WTC11 (cell line): ENCODE results near the gene RACGAP1. TPM values are rescaled to one million over a fixed set of nuclear protein-coding genes. Genes with fewer than 3 reads are reported as not detected.

Experiments
- ATAC-seq: fragments of 200-7000 bp; cut with Tn5 transposase; 2 replicates; pipeline ENCODE4 v1.10.0; 2021; ENCODE audit warnings: mild to moderate bottlenecking, moderate library complexity
- CTCF ChIA-PET: fragments of 300-600 bp; sonication (Branson Sonifier 250); formaldehyde crosslinking; loops from one replicate; lab custom pipeline; 2021; ENCODE audit warnings: antibody characterized with exemption; lab: Charles Lee
- POLR2A ChIA-PET: fragments of 350-600 bp; sonication (Branson Sonifier 250); formaldehyde crosslinking; loops from one replicate; lab custom pipeline; 2021; ENCODE audit warnings: antibody characterized with exemption; lab: Charles Lee
- DNase-seq: peaks from one replicate; pipeline ENCODE4 v3.0.0; 2021; ENCODE audit warnings: low spot score
- H3K27ac Mint-ChIP-seq: 2 replicates; pipeline ENCODE4 v1.8.0; 2021; ENCODE audit warnings: mixed read lengths
- H3K27me3 Mint-ChIP-seq: 2 replicates; pipeline ENCODE4 v1.8.0; 2021; ENCODE audit warnings: low read depth, mild to moderate bottlenecking, moderate library complexity, mixed read lengths
- H3K36me3 Mint-ChIP-seq: 2 replicates; pipeline ENCODE4 v1.8.0; 2021; ENCODE audit warnings: mixed read lengths
- H3K4me1 Mint-ChIP-seq: 2 replicates; pipeline ENCODE4 v1.8.0; 2022; ENCODE audit warnings: mixed read lengths
- H3K4me3 Mint-ChIP-seq: 2 replicates; pipeline ENCODE4 v1.8.0; 2021; ENCODE audit warnings: mild to moderate bottlenecking, moderate library complexity, mixed read lengths
- H3K9me3 Mint-ChIP-seq: 2 replicates; pipeline ENCODE4 v1.8.0; 2021; ENCODE audit warnings: mixed read lengths
- AFF4 ChIP-seq: sonication (generic); formaldehyde crosslinking; IDR thresholded peaks from 2 replicates; pipeline ENCODE4 v1.8.1; 2023; ENCODE audit warnings: mild to moderate bottlenecking, missing genetic modification reagents, borderline replicate concordance
- ATF2 ChIP-seq: sonication (generic); formaldehyde crosslinking; IDR thresholded peaks from 2 replicates; pipeline ENCODE4 v1.8.1; 2022; ENCODE audit warnings: low read depth, missing genetic modification reagents, borderline replicate concordance
- CTCF ChIP-seq: fragments of 200-600 bp; IDR thresholded peaks from 2 replicates; pipeline ENCODE4 v1.8.0; 2022; ENCODE audit warnings: antibody characterized with exemption
- ELF4 ChIP-seq: sonication (generic); formaldehyde crosslinking; IDR thresholded peaks from 2 replicates; pipeline ENCODE4 v1.8.1; 2022; ENCODE audit warnings: low read depth, mild to moderate bottlenecking, moderate library complexity, missing genetic modification reagents
- EMX1 ChIP-seq: fragments of 250-450 bp; sonication (Bioruptor Pico); IDR thresholded peaks from 2 replicates; pipeline ENCODE4 v1.8.0; 2021; ENCODE audit warnings: mild to moderate bottlenecking
- ETV6 ChIP-seq: sonication (generic); formaldehyde crosslinking; IDR thresholded peaks from 2 replicates; pipeline ENCODE4 v1.8.1; 2022; ENCODE audit warnings: mild to moderate bottlenecking, missing genetic modification reagents
- FOXJ3 ChIP-seq: sonication (generic); formaldehyde crosslinking; IDR thresholded peaks from 2 replicates; pipeline ENCODE4 v1.9.0; 2021; ENCODE audit warnings: missing genetic modification reagents, mild to moderate bottlenecking, borderline replicate concordance
- FOXP1 ChIP-seq: sonication (generic); formaldehyde crosslinking; IDR thresholded peaks from 2 replicates; pipeline ENCODE4 v1.8.0; 2022; ENCODE audit warnings: missing genetic modification reagents, mild to moderate bottlenecking, moderate library complexity, borderline replicate concordance
- GTF2I ChIP-seq: fragments of 250-450 bp; sonication (Bioruptor Pico); conservative IDR thresholded peaks from 2 replicates; pipeline ENCODE4 v1.4.0; 2021; ENCODE audit warnings: mild to moderate bottlenecking
- HMGA2 ChIP-seq: fragments of 250-450 bp; sonication (Bioruptor Pico); IDR thresholded peaks from 2 replicates; pipeline ENCODE4 v1.4.0; 2021; ENCODE audit warnings: mild to moderate bottlenecking, moderate library complexity
- JAZF1 ChIP-seq: fragments of 250-450 bp; sonication (Bioruptor Pico); IDR thresholded peaks from 2 replicates; pipeline ENCODE4 v1.9.0; 2021; ENCODE audit warnings: moderate library complexity, mild to moderate bottlenecking, inconsistent platforms
- MXD4 ChIP-seq: fragments of 250-450 bp; sonication (Bioruptor Pico); IDR thresholded peaks from 2 replicates; pipeline ENCODE4 v1.8.0; 2021; ENCODE audit warnings: mild to moderate bottlenecking, moderate library complexity, borderline replicate concordance
- MYBL2 ChIP-seq: sonication (generic); formaldehyde crosslinking; IDR thresholded peaks from 2 replicates; pipeline ENCODE4 v1.8.1; 2023; ENCODE audit warnings: mild to moderate bottlenecking, moderate library complexity, missing genetic modification reagents
- NR3C1 ChIP-seq: sonication (generic); formaldehyde crosslinking; conservative IDR thresholded peaks from 2 replicates; pipeline ENCODE4 v1.8.1; 2023; ENCODE audit warnings: low read depth, mild to moderate bottlenecking, missing genetic modification reagents
- PRDM15 ChIP-seq: sonication (generic); formaldehyde crosslinking; IDR thresholded peaks from 2 replicates; pipeline ENCODE4 v1.8.0; 2022; ENCODE audit warnings: missing genetic modification reagents
- RELA ChIP-seq: sonication (generic); formaldehyde crosslinking; IDR thresholded peaks from 2 replicates; pipeline ENCODE4 v1.8.1; 2022; ENCODE audit warnings: missing genetic modification reagents, mild to moderate bottlenecking, borderline replicate concordance
- RORB ChIP-seq: fragments of 250-450 bp; sonication (Bioruptor Pico); IDR thresholded peaks from 2 replicates; pipeline ENCODE4 v1.9.0; 2021; ENCODE audit warnings: mild to moderate bottlenecking
- USF1 ChIP-seq: sonication (generic); formaldehyde crosslinking; IDR thresholded peaks from 2 replicates; pipeline ENCODE4 v1.8.0; 2022; ENCODE audit warnings: mild to moderate bottlenecking, missing genetic modification reagents
- USF2 ChIP-seq: sonication (generic); formaldehyde crosslinking; IDR thresholded peaks from 2 replicates; pipeline ENCODE4 v1.8.1; 2023; ENCODE audit warnings: mild to moderate bottlenecking, missing genetic modification reagents, moderate library complexity
- ZNF396 ChIP-seq: fragments of 250-450 bp; sonication (Bioruptor Pico); IDR thresholded peaks from 2 replicates; pipeline ENCODE4 v1.8.0; 2021; ENCODE audit warnings: mild to moderate bottlenecking, moderate library complexity, borderline replicate concordance
- ZNF416 ChIP-seq: fragments of 250-450 bp; sonication (Bioruptor Pico); IDR thresholded peaks from 2 replicates; pipeline ENCODE4 v1.9.0; 2021; ENCODE audit warnings: mild to moderate bottlenecking, inconsistent platforms
- ZNF671 ChIP-seq: fragments of 250-450 bp; sonication (Bioruptor Pico); IDR thresholded peaks from 2 replicates; pipeline ENCODE4 v1.8.0; 2021; ENCODE audit warnings: mild to moderate bottlenecking
- total RNA-seq: library from RNA; stranded (reverse); gene quantifications from 3 replicates; pipeline ENCODE4 v1.2.3, GENCODE V29; 2021

Gene RACGAP1
- total RNA-seq, 1 experiment from 2014 or later = 87.7 TPM

- no peaks in the 10 kb centered on the region for H3K36me3 Mint-ChIP-seq
- no peak overlapping the region for H3K4me3 Mint-ChIP-seq
- H3K9me3 Mint-ChIP-seq = no peaks in the 10 kb centered on the region
- ATAC-seq (no peak), DNase-seq (no peak)
- CTCF ChIA-PET = interaction anchor here (4.6 kb wide), 1 partner anchor 13 kb away, joined by 120 read pairs; no protein-coding TSS in a partner anchor
- no peak overlapping the region for H3K27ac Mint-ChIP-seq
- POLR2A ChIA-PET = no interaction called here
- H3K4me1 Mint-ChIP-seq = peaks cover 33% of the 10 kb centered on the region
- peaks cover 92% of the 10 kb centered on the region for H3K27me3 Mint-ChIP-seq
- no peak for TF ChIP-seq NR3C1 (CRISPR knock-in tag)
- TF ChIP-seq PRDM15 (CRISPR knock-in tag) = no peak
- TF ChIP-seq MYBL2 (CRISPR knock-in tag) = no peak
- TF ChIP-seq EMX1 (CRISPR knock-in tag) = no peak
- no peak for TF ChIP-seq ZNF416 (CRISPR knock-in tag)
- no peak for TF ChIP-seq USF1 (CRISPR knock-in tag)
- TF ChIP-seq ELF4 (CRISPR knock-in tag) = no peak
- TF ChIP-seq ATF2 (CRISPR knock-in tag) = no peak
- TF ChIP-seq RORB = no peak
- no peak for TF ChIP-seq HMGA2 (CRISPR knock-in tag)
- TF ChIP-seq FOXJ3 (CRISPR knock-in tag) = no peak
- TF ChIP-seq ZNF671 (CRISPR knock-in tag) = no peak
- TF ChIP-seq ZNF396 = no peak
- TF ChIP-seq FOXP1 (CRISPR knock-in tag) = no peak
- no peak for TF ChIP-seq CTCF
- no peak for TF ChIP-seq USF2 (CRISPR knock-in tag)
- no peak for TF ChIP-seq MXD4
- no peak for TF ChIP-seq ETV6 (CRISPR knock-in tag)
Observed at GRCh38 chr12:50053583-50053982, 28.3 kb upstream of the RACGAP1 start.

- ATAC-seq (no peak), DNase-seq (no peak)
- H3K27ac Mint-ChIP-seq = no peak overlapping the region
- peaks cover 91% of the 10 kb centered on the region for H3K27me3 Mint-ChIP-seq
- CTCF ChIA-PET = interaction anchor here (4.6 kb wide), 1 partner anchor 12 kb away, joined by 120 read pairs; no protein-coding TSS in a partner anchor
- H3K36me3 Mint-ChIP-seq = no peaks in the 10 kb centered on the region
- POLR2A ChIA-PET = no interaction called here
- no peaks in the 10 kb centered on the region for H3K9me3 Mint-ChIP-seq
- H3K4me1 Mint-ChIP-seq = peaks cover 33% of the 10 kb centered on the region
- no peak overlapping the region for H3K4me3 Mint-ChIP-seq
- TF ChIP-seq USF2 (CRISPR knock-in tag) (no peak), AFF4 (CRISPR knock-in tag) (no peak), RORB (no peak), GTF2I (no peak), ZNF671 (CRISPR knock-in tag) (no peak), JAZF1 (CRISPR knock-in tag) (no peak), ZNF416 (CRISPR knock-in tag) (no peak), RELA (CRISPR knock-in tag) (no peak), ELF4 (CRISPR knock-in tag) (no peak)
Observed at GRCh38 chr12:50052964-50053363, 27.7 kb upstream of the RACGAP1 start.
